Measurements from ENCODE around the gene PPCS.
"Not testable (repeated sequence)": the region's sequence is repeated elsewhere in the genome, so short reads cannot be mapped to it uniquely, and the experiment has no call there.

PPCS gene

GRCh38 chr1:42454403-42454802, 1.9 kb upstream of the PPCS start:
- no peak for FAIRE-seq

- FAIRE-seq: no peak
These were observed 379 bp downstream of the PPCS start for GRCh38 chr1:42456754-42457089.

GRCh38 chr1:42461196-42461595, 4.9 kb downstream of the PPCS start:
- no peak for FAIRE-seq

- FAIRE-seq: peak; percentile 98
These were observed 6.8 kb downstream of the PPCS start, which contains the start of gene CCDC30 for GRCh38 chr1:42462828-42463763. Gene CCDC30, plus strand, starts transcription at chr1:42463286. Its CDS starts 17,266 bp downstream, at chr1:42480552.

- FAIRE-seq: no peak
These were observed 7.6 kb downstream of the PPCS start for GRCh38 chr1:42463921-42464320.

GRCh38 chr1:42466030-42466429, 9.7 kb downstream of the PPCS start:
- FAIRE-seq: no peak

GRCh38 chr1:42469727-42470126, 13.4 kb downstream of the PPCS start:
- FAIRE-seq: no peak

- FAIRE-seq: no peak
These were observed 20.3 kb downstream of the PPCS start for GRCh38 chr1:42476605-42477004.

- FAIRE-seq: not testable (repeated sequence)
These were observed 21.0 kb downstream of the PPCS start for GRCh38 chr1:42477354-42477753.

- no peak for FAIRE-seq
These were observed 21.4 kb downstream of the PPCS start for GRCh38 chr1:42477775-42478174.

- FAIRE-seq: no peak
These were observed 23.3 kb downstream of the PPCS start for GRCh38 chr1:42479621-42480020.

GRCh38 chr1:42480921-42481320, 24.6 kb downstream of the PPCS start:
- no peak for FAIRE-seq

- no peak for FAIRE-seq
These were observed 26.4 kb downstream of the PPCS start for GRCh38 chr1:42482635-42483153.

- FAIRE-seq: no peak
These were observed 28.0 kb downstream of the PPCS start for GRCh38 chr1:42484382-42484781.

- FAIRE-seq: no peak
These were observed 33.9 kb downstream of the PPCS start for GRCh38 chr1:42490237-42490636.

GRCh38 chr1:42502031-42502430, 45.7 kb downstream of the PPCS start:
- not testable (repeated sequence) for FAIRE-seq

- no peak for FAIRE-seq
These were observed 48.3 kb downstream of the PPCS start for GRCh38 chr1:42504535-42505128.

GRCh38 chr1:42506576-42506975, 50.2 kb downstream of the PPCS start:
- no peak for FAIRE-seq
